Ureter (tissue), 1 donor: ENCODE data around the gene IGDCC3. TPM values are rescaled to one million over a fixed set of nuclear protein-coding genes. Genes with fewer than 3 reads are reported as not detected.

ENCODE experiments used
- DNase-seq: peaks from one replicate; pipeline ENCODE4 v3.0.0-alpha.2; 2020; ENCODE audit warnings: low spot score
- total RNA-seq: library from RNA; stranded (reverse); gene quantifications from one replicate; pipeline ENCODE4 v1.2.4, GENCODE V29; 2023
- donor health status: DM: yes; HTN: yes; CAD: no.

The IGDCC3 gene
- total RNA-seq, 1 donor from 2014 or later, result 1.6 TPM

- no peak for DNase-seq
These were observed 84.8 kb downstream of the IGDCC3 start for GRCh38 chr15:65292938-65293518.

GRCh38 chr15:65290228-65290627, 87.6 kb downstream of the IGDCC3 start:
- DNase-seq, result no peak

GRCh38 chr15:65289261-65289854, 88.4 kb downstream of the IGDCC3 start:
- no peak for DNase-seq

- DNase-seq, result no peak
These were observed 90.3 kb downstream of the IGDCC3 start for GRCh38 chr15:65287520-65287855.

- peak; percentile 92 for DNase-seq
These were observed 90.9 kb downstream of the IGDCC3 start, which contains the start of gene PARP16 for GRCh38 chr15:65286704-65287519. Gene PARP16 (minus strand): TSS chr15:65286883. CDS start chr15:65286426, 457 bp downstream.

GRCh38 chr15:65286069-65286703, 91.6 kb downstream of the IGDCC3 start:
- DNase-seq, result no peak

GRCh38 chr15:65285291-65286068, 92.3 kb downstream of the IGDCC3 start:
- no peak for DNase-seq

- no peak for DNase-seq
These were observed 99.3 kb downstream of the IGDCC3 start for GRCh38 chr15:65278480-65278879.

Other genes with a start within 250 kb of the IGDCC3 start
- 25.9 TPM for gene PDCD7, start 244.2 kb downstream of the IGDCC3 start, total RNA-seq
- gene CLPX, start 192.7 kb downstream of the IGDCC3 start, total RNA-seq, result 52.6 TPM
- gene CILP, start 166.5 kb downstream of the IGDCC3 start, total RNA-seq, result 5.4 TPM
- gene PARP16, start 91.1 kb downstream of the IGDCC3 start, total RNA-seq, result 14.8 TPM
- not detected for gene RNU5A-1, start 82.0 kb downstream of the IGDCC3 start, total RNA-seq
- not detected for gene RNU5B-1, start 73.3 kb downstream of the IGDCC3 start, total RNA-seq
- gene IGDCC4, start 44.9 kb upstream of the IGDCC3 start, total RNA-seq, result 2.1 TPM
- gene DPP8, start 139.7 kb upstream of the IGDCC3 start, total RNA-seq, result 52.5 TPM
- gene HACD3, start 152.5 kb upstream of the IGDCC3 start, total RNA-seq, result 107 TPM
- 57.2 TPM for gene INTS14, start 233.1 kb upstream of the IGDCC3 start, total RNA-seq
- 24.9 TPM for gene SLC24A1, start 243.9 kb upstream of the IGDCC3 start, total RNA-seq